Fibroblast of lung (primary cell): ENCODE results near the gene CACYBP. TPM values are rescaled to one million over a fixed set of nuclear protein-coding genes. Genes with fewer than 3 reads are reported as not detected.

Experiments used
- DNase-seq, 2 donors: peaks; one replicate each; pipeline versions ENCODE4 v3.0.0 to v3.0.0-alpha.2; 2010; ENCODE audit warnings: low read depth in 2 of 2
- H2AFZ ChIP-seq: 2 replicates; pipeline ENCODE4 v1.5.1; 2012; ENCODE audit warnings: low read length, control low read depth, inconsistent platforms
- H3K27ac ChIP-seq: 2 replicates; pipeline ENCODE4 v1.5.1; 2011; ENCODE audit warnings: low read length, control low read depth; ENCODE audit not compliant: insufficient read depth
- H3K27me3 ChIP-seq: 2 replicates; pipeline ENCODE4 v1.5.1; 2011; ENCODE audit warnings: mild to moderate bottlenecking, low read length; ENCODE audit not compliant: control insufficient read depth, insufficient read depth
- H3K36me3 ChIP-seq: 2 replicates; pipeline ENCODE4 v1.5.1; 2011; ENCODE audit warnings: low read length; ENCODE audit not compliant: control insufficient read depth, insufficient read depth
- H3K4me1 ChIP-seq: 2 replicates; pipeline ENCODE4 v1.5.1; 2011; ENCODE audit warnings: low read length; ENCODE audit not compliant: control insufficient read depth, insufficient read depth; ENCODE audit errors: extremely low read depth
- H3K4me2 ChIP-seq: 2 replicates; pipeline ENCODE4 v1.5.1; 2011; ENCODE audit warnings: low read length, control low read depth; ENCODE audit not compliant: insufficient read depth; ENCODE audit errors: extremely low read depth
- H3K4me3 ChIP-seq, 4 experiments: fragments of 200-600 bp in 1 of 4; sonication (generic) in 1 of 4; replicated peaks in 1 of 4; 2 replicates each; pipeline ENCODE4 v1.5.1; 2011 to 2016; ENCODE audit warnings: low read length in 4 of 4, low read depth in 3 of 4, mild to moderate bottlenecking in 3 of 4, control low read depth in 2 of 4, inconsistent platforms in 1 of 4, mixed read lengths in 1 of 4; ENCODE audit not compliant: insufficient read depth in 1 of 4; ENCODE audit errors: control extremely low read depth in 1 of 4
- H3K79me2 ChIP-seq: 2 replicates; pipeline ENCODE4 v1.5.1; 2012; ENCODE audit warnings: mild to moderate bottlenecking, low read length, inconsistent platforms; ENCODE audit not compliant: control insufficient read depth, insufficient read depth
- H3K9ac ChIP-seq: 2 replicates; pipeline ENCODE4 v1.5.1; 2011; ENCODE audit warnings: mild to moderate bottlenecking, low read length, control low read depth; ENCODE audit not compliant: insufficient read depth
- H3K9me3 ChIP-seq: 2 replicates; pipeline ENCODE4 v1.5.1; 2012; ENCODE audit warnings: low read depth, low read length; ENCODE audit not compliant: control insufficient read depth, insufficient read depth
- H4K20me1 ChIP-seq: 2 replicates; pipeline ENCODE4 v1.5.1; 2011; ENCODE audit warnings: low read length; ENCODE audit not compliant: control insufficient read depth, insufficient read depth; ENCODE audit errors: extremely low read depth
- CTCF ChIP-seq, 2 donors: IDR thresholded peaks in 1 of 2; conservative IDR thresholded peaks in 1 of 2; 1 replicate in 1 of 2; 2 replicates in 1 of 2; pipeline ENCODE4 v1.5.1; 2011 to 2012; ENCODE audit warnings: low read length in 2 of 2, control low read depth in 1 of 2, inconsistent platforms in 1 of 2, low read depth in 1 of 2, mild to moderate bottlenecking in 1 of 2
- EZH2 ChIP-seq: IDR thresholded peaks from 2 replicates; pipeline ENCODE4 v1.5.1; 2012; ENCODE audit warnings: low read length, control low read depth, mild to moderate bottlenecking; ENCODE audit errors: missing control alignments
- polyA plus RNA-seq, 2 donors: library from polyadenylated mRNA; depleted of rRNA in 1 of 2; stranded (reverse) in 1 of 2; unstranded in 1 of 2; fragments of >200 nt; gene quantifications; 2 replicates each; pipeline ENCODE4 v1.2.1, GENCODE V29; 2011 to 2012; ENCODE audit warnings: missing spikeins in 1 of 2
- total RNA-seq: library from RNA; depleted of rRNA; stranded (reverse); fragments of >200 nt; gene quantifications from 2 replicates; pipeline ENCODE4 v1.2.1, GENCODE V29; 2014

The CACYBP gene
- total and polyA plus RNA-seq, 2 donors (not counting 1 experiment from before 2014, with no cell fraction given), result 55.6 to 238 TPM

GRCh38 chr1:174963529-174964125, 36.1 kb upstream of the CACYBP start:
- H4K20me1 ChIP-seq, result no peaks in the 10 kb centered on the region
- DNase-seq, result no peak
- H3K4me1 ChIP-seq, result no peaks in the 10 kb centered on the region
- no peak overlapping the region for H3K27ac ChIP-seq
- H3K4me3 ChIP-seq, result no peak overlapping the region
- no peak overlapping the region for H3K4me2 ChIP-seq
- no peak overlapping the region for H2AFZ ChIP-seq
- no peaks in the 10 kb centered on the region for H3K36me3 ChIP-seq
- no peaks in the 10 kb centered on the region for H3K79me2 ChIP-seq
- no peaks in the 10 kb centered on the region for H3K9me3 ChIP-seq
- H3K9ac ChIP-seq, result no peak overlapping the region
- no peaks in the 10 kb centered on the region for H3K27me3 ChIP-seq
- no peak for TF ChIP-seq EZH2
- no peak for TF ChIP-seq CTCF (conservative IDR thresholded peaks at IDR 0.05 in 1 of 2, IDR thresholded peaks at IDR 0.05 in 1 of 2; ENCODE audit: low read depth in 1 of 2, low read length in 2 of 2)

- no peaks in the 10 kb centered on the region for H3K9me3 ChIP-seq
- H3K79me2 ChIP-seq, result no peaks in the 10 kb centered on the region
- peak in 1 of 2 donors; percentile 25 for DNase-seq
- H3K27me3 ChIP-seq, result no peaks in the 10 kb centered on the region
- no peaks in the 10 kb centered on the region for H3K36me3 ChIP-seq
- H3K27ac ChIP-seq, result no peak overlapping the region
- no peaks in the 10 kb centered on the region for H3K4me1 ChIP-seq
- H2AFZ ChIP-seq, result no peak overlapping the region
- no peaks in the 10 kb centered on the region for H4K20me1 ChIP-seq
- no peak for TF ChIP-seq CTCF (conservative IDR thresholded peaks at IDR 0.05 in 1 of 2, IDR thresholded peaks at IDR 0.05 in 1 of 2; ENCODE audit: low read depth in 1 of 2, low read length in 2 of 2)
- TF ChIP-seq EZH2, result no peak
- H3K9ac ChIP-seq, result no peak overlapping the region
- no peak overlapping the region for H3K4me3 ChIP-seq
- no peak overlapping the region for H3K4me2 ChIP-seq
These were observed 35.3 kb upstream of the CACYBP start for GRCh38 chr1:174964261-174964971.

DNA sequence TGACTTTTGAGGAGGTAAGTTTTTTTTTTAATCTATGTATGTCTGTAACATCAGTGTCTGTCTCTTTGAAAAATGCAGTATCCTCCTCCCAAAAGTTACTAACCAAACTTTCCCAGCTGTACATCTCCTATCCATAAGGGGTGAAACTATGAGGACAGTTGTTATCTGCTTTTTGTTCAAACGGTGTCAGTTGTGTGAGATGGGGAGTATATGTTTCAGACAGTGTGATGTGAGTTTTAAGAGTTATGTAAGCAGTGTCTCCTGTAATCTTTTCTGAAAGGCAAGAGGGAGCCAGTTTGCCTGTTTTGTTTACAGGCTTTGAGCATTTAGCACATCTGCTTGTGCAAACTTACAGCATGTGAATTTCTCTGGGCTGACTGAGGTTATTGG, 34.8 kb upstream of the CACYBP start:
- DNase-seq, result no peak
- Histone ChIP-seq H3K27me3 (no peaks in the 10 kb centered on the region), H3K4me1 (no peaks in the 10 kb centered on the region), H4K20me1 (no peaks in the 10 kb centered on the region), H3K4me2 (no peak overlapping the region), H3K36me3 (no peaks in the 10 kb centered on the region), H3K4me3 (no peak overlapping the region), H3K9ac (no peak overlapping the region), H3K27ac (no peak overlapping the region), H3K9me3 (no peaks in the 10 kb centered on the region), H2AFZ (no peak overlapping the region), H3K79me2 (no peaks in the 10 kb centered on the region)
- TF ChIP-seq CTCF (conservative IDR thresholded peaks at IDR 0.05 in 1 of 2, IDR thresholded peaks at IDR 0.05 in 1 of 2; ENCODE audit: low read depth in 1 of 2, low read length in 2 of 2), result no peak
- no peak for TF ChIP-seq EZH2
